ENCODE results near the gene ENPP3.

- TF ChIP-seq CTCF (IDR thresholded peaks at IDR 0.05) (no peak), POLR2A (IDR thresholded peaks at IDR 0.05) (no peak)
Measured at GRCh38 chr6:131652472-131652871, 15.4 kb downstream of the ENPP3 start.
